PFSK-1 (cell line): ENCODE data around the gene XAB2.
A peak's percentile ranks its signal among the peaks of the same experiment; 100 is the strongest.

Source experiments
- FOXP2 ChIP-seq: optimal IDR thresholded peaks from 2 replicates; pipeline ENCODE3; 2011; ENCODE audit warnings: borderline replicate concordance, control low read depth, inconsistent platforms; ENCODE audit not compliant: insufficient read depth; ENCODE audit errors: extremely low read length, extremely low read depth
- POLR2AphosphoS5 ChIP-seq: IDR thresholded peaks from 2 replicates; pipeline ENCODE4 v1.6.1; 2012; ENCODE audit warnings: low read depth, mild to moderate bottlenecking, control low read depth, low read length, moderate library complexity
- SIN3A ChIP-seq: IDR thresholded peaks from 2 replicates; pipeline ENCODE4 v1.6.1; 2012; ENCODE audit warnings: mild to moderate bottlenecking, low read length, moderate library complexity, borderline replicate concordance; ENCODE audit not compliant: insufficient read depth
- TAF1 ChIP-seq: IDR thresholded peaks from 2 replicates; pipeline ENCODE4 v1.6.1; 2012; ENCODE audit warnings: low read length, control low read depth, borderline replicate concordance; ENCODE audit not compliant: insufficient read depth
- TF ChIP-seq, protein P1 (sequence below), 2 experiments: IDR thresholded peaks; 2 replicates each; pipeline versions ENCODE4 v1.6.1 to v1.8.0; 2011 to 2012; ENCODE audit warnings: low read depth in 2 of 2, low read length in 2 of 2, control low read depth in 1 of 2, inconsistent platforms in 1 of 2, mild to moderate bottlenecking in 1 of 2, moderate library complexity in 1 of 2; ENCODE audit not compliant: insufficient read depth in 1 of 2

Gene XAB2

DNA sequence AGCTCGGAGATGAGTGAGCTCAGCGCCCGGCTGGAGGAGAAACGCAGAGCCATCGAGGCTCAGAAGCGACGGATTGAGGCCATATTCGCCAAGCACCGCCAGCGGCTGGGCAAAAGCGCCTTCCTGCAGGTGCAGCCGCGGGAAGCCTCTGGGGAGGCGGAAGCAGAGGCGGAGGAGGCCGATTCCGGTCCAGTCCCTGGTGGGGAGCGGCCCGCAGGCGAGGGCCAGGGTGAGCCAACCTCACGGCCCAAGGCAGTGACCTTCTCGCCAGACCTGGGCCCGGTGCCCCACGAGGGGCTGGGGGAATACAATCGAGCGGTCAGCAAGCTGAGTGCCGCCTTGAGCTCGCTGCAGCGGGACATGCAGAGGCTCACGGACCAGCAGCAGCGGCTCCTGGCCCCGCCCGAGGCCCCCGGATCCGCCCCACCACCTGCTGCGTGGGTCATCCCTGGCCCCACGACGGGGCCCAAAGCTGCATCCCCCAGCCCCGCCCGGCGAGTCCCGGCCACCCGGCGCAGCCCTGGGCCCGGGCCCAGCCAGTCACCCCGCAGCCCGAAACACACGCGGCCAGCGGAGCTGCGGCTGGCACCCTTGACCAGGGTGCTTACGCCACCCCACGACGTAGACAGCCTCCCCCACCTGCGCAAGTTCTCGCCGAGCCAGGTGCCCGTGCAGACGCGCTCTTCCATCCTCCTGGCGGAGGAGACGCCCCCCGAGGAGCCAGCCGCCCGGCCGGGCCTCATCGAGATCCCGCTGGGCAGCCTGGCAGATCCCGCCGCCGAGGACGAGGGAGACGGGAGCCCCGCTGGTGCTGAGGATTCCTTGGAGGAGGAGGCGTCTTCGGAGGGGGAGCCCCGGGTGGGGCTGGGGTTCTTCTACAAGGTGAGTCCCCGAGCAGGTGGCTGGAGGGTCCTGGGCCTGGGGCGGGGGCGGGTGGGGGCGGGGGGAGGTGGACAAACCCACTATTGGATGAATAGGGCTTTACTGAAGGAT lies 16.8 kb downstream of the XAB2 start:
- TF ChIP-seq TAF1 (no peak), POLR2AphosphoS5 (no peak), SIN3A (no peak), FOXP2 (no peak)
- TF ChIP-seq, protein P1, sequence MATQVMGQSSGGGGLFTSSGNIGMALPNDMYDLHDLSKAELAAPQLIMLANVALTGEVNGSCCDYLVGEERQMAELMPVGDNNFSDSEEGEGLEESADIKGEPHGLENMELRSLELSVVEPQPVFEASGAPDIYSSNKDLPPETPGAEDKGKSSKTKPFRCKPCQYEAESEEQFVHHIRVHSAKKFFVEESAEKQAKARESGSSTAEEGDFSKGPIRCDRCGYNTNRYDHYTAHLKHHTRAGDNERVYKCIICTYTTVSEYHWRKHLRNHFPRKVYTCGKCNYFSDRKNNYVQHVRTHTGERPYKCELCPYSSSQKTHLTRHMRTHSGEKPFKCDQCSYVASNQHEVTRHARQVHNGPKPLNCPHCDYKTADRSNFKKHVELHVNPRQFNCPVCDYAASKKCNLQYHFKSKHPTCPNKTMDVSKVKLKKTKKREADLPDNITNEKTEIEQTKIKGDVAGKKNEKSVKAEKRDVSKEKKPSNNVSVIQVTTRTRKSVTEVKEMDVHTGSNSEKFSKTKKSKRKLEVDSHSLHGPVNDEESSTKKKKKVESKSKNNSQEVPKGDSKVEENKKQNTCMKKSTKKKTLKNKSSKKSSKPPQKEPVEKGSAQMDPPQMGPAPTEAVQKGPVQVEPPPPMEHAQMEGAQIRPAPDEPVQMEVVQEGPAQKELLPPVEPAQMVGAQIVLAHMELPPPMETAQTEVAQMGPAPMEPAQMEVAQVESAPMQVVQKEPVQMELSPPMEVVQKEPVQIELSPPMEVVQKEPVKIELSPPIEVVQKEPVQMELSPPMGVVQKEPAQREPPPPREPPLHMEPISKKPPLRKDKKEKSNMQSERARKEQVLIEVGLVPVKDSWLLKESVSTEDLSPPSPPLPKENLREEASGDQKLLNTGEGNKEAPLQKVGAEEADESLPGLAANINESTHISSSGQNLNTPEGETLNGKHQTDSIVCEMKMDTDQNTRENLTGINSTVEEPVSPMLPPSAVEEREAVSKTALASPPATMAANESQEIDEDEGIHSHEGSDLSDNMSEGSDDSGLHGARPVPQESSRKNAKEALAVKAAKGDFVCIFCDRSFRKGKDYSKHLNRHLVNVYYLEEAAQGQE (IDR thresholded peaks at IDR 0.05; ENCODE audit: insufficient read depth in 1 of 2, low read depth in 2 of 2, low read length in 2 of 2) = no peak

DNA sequence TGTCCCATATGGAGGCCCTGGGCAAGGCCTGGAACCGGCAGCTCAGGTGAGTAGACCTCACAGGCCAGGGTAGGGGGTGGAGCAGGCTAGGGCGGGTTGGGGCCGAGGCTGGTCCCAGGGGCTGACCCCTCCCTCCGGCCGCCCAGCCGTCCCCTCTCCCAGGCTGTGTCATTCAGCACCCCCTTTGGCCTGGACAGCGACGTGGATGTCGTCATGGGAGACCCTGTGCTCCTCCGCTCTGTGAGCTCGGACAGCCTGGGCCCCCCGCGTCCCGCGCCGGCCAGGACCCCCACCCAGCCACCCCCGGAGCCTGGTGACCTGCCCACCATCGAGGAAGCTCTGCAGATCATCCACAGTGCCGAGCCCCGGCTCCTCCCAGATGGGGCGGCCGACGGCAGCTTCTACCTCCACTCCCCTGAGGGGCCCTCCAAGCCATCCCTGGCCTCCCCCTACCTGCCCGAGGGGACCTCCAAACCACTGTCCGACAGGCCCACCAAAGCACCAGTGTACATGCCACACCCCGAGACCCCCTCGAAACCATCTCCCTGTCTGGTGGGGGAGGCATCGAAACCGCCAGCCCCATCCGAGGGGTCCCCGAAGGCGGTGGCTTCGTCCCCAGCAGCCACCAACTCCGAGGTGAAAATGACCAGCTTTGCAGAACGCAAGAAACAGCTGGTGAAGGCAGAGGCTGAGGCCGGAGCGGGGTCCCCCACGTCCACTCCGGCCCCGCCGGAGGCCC lies 17.6 kb downstream of the XAB2 start:
- TF ChIP-seq, protein P1 (IDR thresholded peaks at IDR 0.05; ENCODE audit: insufficient read depth in 1 of 2, low read depth in 2 of 2, low read length in 2 of 2) = peak; percentile 71 to 86
- TF ChIP-seq FOXP2 (no peak), TAF1 (no peak), POLR2AphosphoS5 (no peak), SIN3A (no peak)

GRCh38 chr19:7610491-7611240 lies 18.7 kb downstream of the XAB2 start:
- no peak for TF ChIP-seq FOXP2
- TF ChIP-seq SIN3A = no peak
- TF ChIP-seq, protein P1 (IDR thresholded peaks at IDR 0.05; ENCODE audit: insufficient read depth in 1 of 2, low read depth in 2 of 2, low read length in 2 of 2) = no peak
- no peak for TF ChIP-seq POLR2AphosphoS5
- TF ChIP-seq TAF1 = no peak

DNA sequence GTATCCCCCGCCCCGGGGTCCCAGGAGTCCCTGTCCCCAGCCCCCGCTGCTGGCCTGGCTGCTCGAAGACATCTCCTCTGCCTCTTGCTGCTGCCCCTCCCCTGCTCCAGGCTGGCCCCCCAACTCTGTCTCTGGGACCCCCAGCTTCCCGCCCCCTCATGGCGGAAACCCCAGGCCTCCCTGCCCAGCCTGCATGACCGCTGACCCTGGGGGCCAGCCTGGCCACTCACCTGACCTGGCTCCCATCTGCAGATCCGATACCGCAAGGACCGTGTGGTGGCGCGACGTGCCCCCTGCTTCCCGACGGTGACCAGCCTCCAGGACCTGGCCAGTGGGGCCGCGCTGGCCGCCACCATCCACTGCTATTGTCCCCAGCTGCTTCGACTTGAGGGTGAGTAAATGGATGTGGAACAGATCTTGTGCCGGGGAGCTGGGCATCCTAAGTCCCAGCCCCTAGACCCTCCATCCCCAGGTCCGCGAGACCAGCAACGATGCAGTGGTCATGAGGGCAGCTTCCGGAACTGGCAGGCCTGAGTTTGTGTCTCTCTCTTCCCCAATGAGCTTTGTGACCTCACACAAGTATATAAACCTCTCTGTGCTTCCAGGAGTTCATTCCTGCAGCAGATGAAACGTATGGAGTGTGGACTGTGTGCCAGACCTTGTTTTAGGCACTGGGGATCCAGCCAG lies 21.3 kb downstream of the XAB2 start:
- TF ChIP-seq POLR2AphosphoS5 (no peak), TAF1 (no peak), FOXP2 (no peak), SIN3A (no peak)
- TF ChIP-seq, protein P1 (IDR thresholded peaks at IDR 0.05; ENCODE audit: insufficient read depth in 1 of 2, low read depth in 2 of 2, low read length in 2 of 2) = no peak
